ENCODE results near the gene CYP3A5.
"Not testable (repeated sequence)": the region's sequence is repeated elsewhere in the genome, so short reads cannot be mapped to it uniquely, and the experiment has no call there.

- TF ChIP-seq CREB1 (IDR thresholded peaks at IDR 0.05); CTCF (IDR thresholded peaks at IDR 0.05; ENCODE audit: control extremely low read depth in 1 of 3, insufficient read depth in 1 of 3, low read depth in 1 of 3, low read length in 3 of 3); HDAC6 (IDR thresholded peaks at IDR 0.05; ENCODE audit: low read depth, low read length); CEBPB (IDR thresholded peaks at IDR 0.05; ENCODE audit: low read depth, low read length); KDM1A (IDR thresholded peaks at IDR 0.05; ENCODE audit: borderline replicate concordance, low read length); CHD2 (IDR thresholded peaks at IDR 0.05; ENCODE audit: low read length): not testable (repeated sequence)
These were observed 42.4 kb downstream of the CYP3A5 start for GRCh38 chr7:99637414-99637813.

Measured in H1 (cell line).